Heart left ventricle (tissue), 16 donors: ENCODE data around the gene SLC24A4. TPM values are rescaled to one million over a fixed set of nuclear protein-coding genes. Genes with fewer than 3 reads are reported as not detected.

ENCODE experiments used
- ATAC-seq, 4 donors: fragments of 200-7000 bp; cut with Tn5 transposase; one replicate each; pipeline ENCODE4 v1.9.1; 2020 to 2022; ENCODE audit warnings: moderate library complexity in 4 of 4, mild to moderate bottlenecking in 3 of 4, moderate number of reproducible peaks in 1 of 4
- DNase-seq, 5 donors: peaks; one replicate each; pipeline ENCODE4 v3.0.0-alpha.2; 2020
- H3K27ac ChIP-seq, 12 donors: fragments of 200-600 bp; sonication (generic) in 4 of 12; one replicate each; pipeline versions ENCODE4 v1.5.0 to v1.8.0; 2016 to 2022; ENCODE audit warnings: mild to moderate bottlenecking in 2 of 12
- H3K27me3 ChIP-seq, 9 donors: fragments of 200-600 bp; sonication (generic) in 2 of 9; one replicate each; pipeline versions ENCODE4 v1.5.1 to v1.8.0; 2016 to 2022; ENCODE audit warnings: mild to moderate bottlenecking in 3 of 9
- H3K36me3 ChIP-seq, 9 donors: fragments of 200-600 bp; sonication (generic) in 2 of 9; one replicate each; pipeline versions ENCODE4 v1.5.0 to v1.8.0; 2018 to 2022; ENCODE audit warnings: mild to moderate bottlenecking in 2 of 9
- H3K4me1 ChIP-seq, 12 donors: fragments of 200-600 bp; sonication (generic) in 4 of 12; one replicate each; pipeline versions ENCODE4 v1.5.0 to v1.8.0; 2016 to 2022; ENCODE audit warnings: mild to moderate bottlenecking in 3 of 12
- H3K4me3 ChIP-seq, 12 donors: fragments of 200-600 bp; sonication (generic) in 4 of 12; one replicate each; pipeline versions ENCODE4 v1.5.0 to v1.8.0; 2017 to 2022; ENCODE audit warnings: mild to moderate bottlenecking in 9 of 12, moderate library complexity in 4 of 12
- H3K9me3 ChIP-seq, 12 donors: fragments of 200-600 bp; sonication (generic) in 4 of 12; one replicate each; pipeline versions ENCODE4 v1.5.0 to v1.8.0; 2016 to 2022; ENCODE audit warnings: mild to moderate bottlenecking in 1 of 12
- POLR2A ChIP-seq, 2 donors: fragments of 450-650 bp; IDR thresholded peaks; one replicate each; pipeline ENCODE4 v1.6.1; 2017; ENCODE audit warnings: antibody characterized with exemption in 2 of 2, mild to moderate bottlenecking in 2 of 2, moderate library complexity in 2 of 2
- WGBS, 4 donors: extraction: QIAGEN DNeasy Blood & Tissue Kit in 2 of 4; methylation state at CpG; one replicate each; pipeline versions ENCODE4 v1.1.5 to v1.1.7; 2013 to 2018; 5-methylcytosine and 5-hydroxymethylcytosine counted together
- intact Hi-C, 10 donors: fragments of 100-400 bp; cut with DNase I; formaldehyde crosslinking; loops; one replicate each; pipeline versions ENCODE4 v1.11.1 to v1.14.2; 2022
- polyA plus RNA-seq, 2 donors: library from polyadenylated mRNA; stranded (reverse); fragments of 200-250 nt; gene quantifications; one replicate each; pipeline ENCODE4 v1.2.3, GENCODE V29; 2013
- total RNA-seq, 9 donors: library from RNA; depleted of rRNA in 2 of 9; stranded (reverse); fragments of >200 nt in 2 of 9; fragmentation: NEBNext Ultra II Directional in 3 of 9; extraction: Animal tissue kit (Norgen Biotek cat#: 25700) in 3 of 9; gene quantifications; one replicate each; pipeline versions ENCODE4 v1.1.0 to v1.2.4, GENCODE V29; 2016 to 2023
- TF ChIP-seq, protein P1 (sequence below), 12 donors: fragments of 200-600 bp; sonication (generic) in 4 of 12; IDR thresholded peaks; one replicate each; pipeline versions ENCODE4 v1.5.0 to v1.8.0; 2018 to 2022; ENCODE audit warnings: antibody characterized with exemption in 12 of 12, mild to moderate bottlenecking in 5 of 12
- donor health status: ischemic (EF 13 %, LVEDD 7.1; RV severe dilation, severe dysfunction).
- donor health status: healthy with polysubstance abuse.
- donor health status: DM: no; HTN: yes; CAD: no.
- donor health status: DM: no; HTN: no; CAD: no.
- donor health status: ischemic (EF 25% LVEDD 6.9; RV normal size, moderate dysfunction).
- donor health status: ischemic (EF 25% LVEDD 5.7; RV mildly dilated, moderate dysfunction).
- donor health status: healthy.
- donor health status: DM: yes; HTN: yes; CAD: no.
- donor health status: ischemic (EF 35%, LVEDD 5.7; RV mildly dilated, moderate dysfunction).
- donor health status: nonischemic (EF 11% LVEDD 7.7; RV severe dilation, severe dysfunction).
- donor health status: DM: yes; HTN: yes; CAD: no.
- donor health status: PGD.
- donor health status: ischemic (EF 29% LVEDD 5.4; RV normal size, mild dysfunction).
- donor health status: nonischemic (EF 23%, LVEDD 6.1; RV moderate dilation, normal function).

Gene SLC24A4
- total and polyA plus RNA-seq, 11 donors, result 0.05 to 1.6 (median 0.23) TPM

DNA sequence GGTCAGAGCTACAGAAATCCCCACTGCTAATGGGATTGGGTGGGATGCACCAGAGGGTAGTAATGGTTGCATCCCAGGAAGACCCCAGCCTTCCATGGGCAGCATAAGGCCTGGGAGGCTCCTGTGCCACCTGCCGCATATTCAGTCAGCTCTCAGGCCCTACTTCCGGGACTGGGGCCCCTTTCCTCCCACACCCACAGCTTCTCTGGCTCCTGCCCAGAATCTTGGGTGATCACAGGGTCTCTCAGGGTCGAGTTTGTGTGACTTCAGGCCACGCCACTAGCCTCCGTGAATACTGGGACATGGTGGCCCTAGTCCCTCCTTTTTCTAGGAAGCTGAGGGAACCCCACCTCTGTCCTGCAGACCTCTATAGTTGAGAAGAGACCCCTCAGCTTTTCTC lies 123.8 kb downstream of the SLC24A4 start:
- H3K36me3 ChIP-seq, result no peaks in the 10 kb centered on the region
- no peak overlapping the region for H3K27ac ChIP-seq
- H3K4me3 ChIP-seq, result no peak overlapping the region
- H3K27me3 ChIP-seq, result no peaks in the 10 kb centered on the region
- H3K9me3 ChIP-seq, result peaks cover 0 to 12% (median 0%) of the 10 kb centered on the region in 12 donors
- ATAC-seq (no peak), DNase-seq (no peak)
- H3K4me1 ChIP-seq, result peaks cover 0 to 16% (median 7%) of the 10 kb centered on the region in 12 donors
- 63 to 78% (median 75%) methylated on average over 5 of the region's 5 CpGs for WGBS, 4 donors
- no peak for TF ChIP-seq POLR2A (IDR thresholded peaks at IDR 0.05)
- TF ChIP-seq, protein P1, sequence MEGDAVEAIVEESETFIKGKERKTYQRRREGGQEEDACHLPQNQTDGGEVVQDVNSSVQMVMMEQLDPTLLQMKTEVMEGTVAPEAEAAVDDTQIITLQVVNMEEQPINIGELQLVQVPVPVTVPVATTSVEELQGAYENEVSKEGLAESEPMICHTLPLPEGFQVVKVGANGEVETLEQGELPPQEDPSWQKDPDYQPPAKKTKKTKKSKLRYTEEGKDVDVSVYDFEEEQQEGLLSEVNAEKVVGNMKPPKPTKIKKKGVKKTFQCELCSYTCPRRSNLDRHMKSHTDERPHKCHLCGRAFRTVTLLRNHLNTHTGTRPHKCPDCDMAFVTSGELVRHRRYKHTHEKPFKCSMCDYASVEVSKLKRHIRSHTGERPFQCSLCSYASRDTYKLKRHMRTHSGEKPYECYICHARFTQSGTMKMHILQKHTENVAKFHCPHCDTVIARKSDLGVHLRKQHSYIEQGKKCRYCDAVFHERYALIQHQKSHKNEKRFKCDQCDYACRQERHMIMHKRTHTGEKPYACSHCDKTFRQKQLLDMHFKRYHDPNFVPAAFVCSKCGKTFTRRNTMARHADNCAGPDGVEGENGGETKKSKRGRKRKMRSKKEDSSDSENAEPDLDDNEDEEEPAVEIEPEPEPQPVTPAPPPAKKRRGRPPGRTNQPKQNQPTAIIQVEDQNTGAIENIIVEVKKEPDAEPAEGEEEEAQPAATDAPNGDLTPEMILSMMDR (IDR thresholded peaks at IDR 0.05), result no peak
- intact Hi-C loops, result no loop called here

DNA sequence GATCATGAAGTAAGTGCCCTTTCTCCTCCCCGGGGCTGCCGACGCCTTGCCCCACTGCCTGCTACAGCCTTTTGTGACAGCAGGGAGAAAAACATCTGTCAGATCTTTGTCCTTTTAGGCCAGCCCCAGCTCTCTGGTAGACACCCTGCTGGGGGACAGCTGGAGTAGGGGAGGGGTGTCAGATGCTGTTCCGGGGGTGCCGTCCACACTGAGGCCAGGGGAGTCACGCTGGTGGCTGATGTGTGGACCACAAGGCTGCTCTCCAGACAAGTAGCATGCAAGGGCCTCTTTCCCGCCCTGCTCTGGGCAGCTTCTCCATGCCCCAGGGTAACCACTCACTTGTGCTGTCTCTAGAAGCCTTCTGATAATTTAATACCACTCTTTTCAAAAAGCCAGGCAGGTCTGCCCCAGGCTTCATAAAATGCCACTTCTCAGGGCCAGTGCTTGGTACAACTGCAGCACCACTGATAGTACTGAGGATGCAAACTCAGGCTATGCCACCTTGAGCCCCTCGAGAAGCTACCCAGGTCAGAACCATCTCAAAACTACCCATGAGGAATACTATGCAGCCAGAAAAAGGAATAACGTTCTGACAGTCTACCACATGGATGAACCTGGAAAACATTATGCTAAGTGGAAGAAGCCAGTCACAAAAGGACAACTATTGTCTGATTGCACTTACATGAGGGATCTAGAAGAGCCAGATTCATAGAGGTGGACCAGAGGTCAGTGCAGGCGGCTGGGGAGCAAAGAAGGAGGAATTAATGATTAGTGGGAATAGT lies 124.6 kb downstream of the SLC24A4 start:
- Histone ChIP-seq H3K27ac (no peak overlapping the region), H3K36me3 (no peaks in the 10 kb centered on the region), H3K4me1 (peaks cover 0 to 18% (median 8%) of the 10 kb centered on the region in 12 donors), H3K9me3 (peaks cover 0 to 12% (median 0%) of the 10 kb centered on the region in 12 donors), H3K27me3 (no peaks in the 10 kb centered on the region), H3K4me3 (no peak overlapping the region)
- WGBS, 4 donors, result 82 to 92% (median 87%) methylated on average over 10 of the region's 10 CpGs
- TF ChIP-seq, protein P1 (IDR thresholded peaks at IDR 0.05), result no peak
- no peak for TF ChIP-seq POLR2A (IDR thresholded peaks at IDR 0.05)
- DNase-seq, result no peak
- intact Hi-C loops, result no loop called here
- ATAC-seq, result no peak

DNA sequence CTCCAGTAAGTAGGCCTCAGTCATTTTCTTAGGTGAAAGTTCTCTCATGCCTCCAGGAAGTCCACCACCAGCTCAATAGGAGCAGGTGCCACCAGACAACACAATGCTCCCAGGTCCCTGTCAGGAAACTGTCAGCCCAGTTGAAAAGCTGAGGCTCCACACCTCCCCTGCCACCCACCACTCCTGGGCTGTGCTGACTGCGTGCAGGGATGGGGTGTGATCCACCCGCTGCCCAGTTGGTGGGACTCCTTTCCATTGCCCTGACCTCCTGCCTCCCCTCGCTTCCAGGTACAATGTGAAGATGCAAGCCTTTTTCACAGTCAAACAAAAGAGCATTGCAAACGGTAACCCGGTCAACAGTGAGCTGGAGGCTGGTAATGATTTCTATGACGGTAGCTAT lies 125.8 kb downstream of the SLC24A4 start:
- 90 to 94% (median 92%) methylated on average over 6 of the region's 6 CpGs for WGBS, 4 donors
- Histone ChIP-seq H3K4me1 (peaks cover 0 to 18% (median 8%) of the 10 kb centered on the region in 12 donors), H3K27ac (no peak overlapping the region), H3K4me3 (no peak overlapping the region), H3K36me3 (no peaks in the 10 kb centered on the region), H3K27me3 (no peaks in the 10 kb centered on the region), H3K9me3 (peaks cover 0 to 12% (median 0%) of the 10 kb centered on the region in 12 donors)
- ATAC-seq (no peak), DNase-seq (no peak)
- TF ChIP-seq POLR2A (IDR thresholded peaks at IDR 0.05), result no peak
- TF ChIP-seq, protein P1 (IDR thresholded peaks at IDR 0.05), result no peak
- intact Hi-C loops, result no loop called here

DNA sequence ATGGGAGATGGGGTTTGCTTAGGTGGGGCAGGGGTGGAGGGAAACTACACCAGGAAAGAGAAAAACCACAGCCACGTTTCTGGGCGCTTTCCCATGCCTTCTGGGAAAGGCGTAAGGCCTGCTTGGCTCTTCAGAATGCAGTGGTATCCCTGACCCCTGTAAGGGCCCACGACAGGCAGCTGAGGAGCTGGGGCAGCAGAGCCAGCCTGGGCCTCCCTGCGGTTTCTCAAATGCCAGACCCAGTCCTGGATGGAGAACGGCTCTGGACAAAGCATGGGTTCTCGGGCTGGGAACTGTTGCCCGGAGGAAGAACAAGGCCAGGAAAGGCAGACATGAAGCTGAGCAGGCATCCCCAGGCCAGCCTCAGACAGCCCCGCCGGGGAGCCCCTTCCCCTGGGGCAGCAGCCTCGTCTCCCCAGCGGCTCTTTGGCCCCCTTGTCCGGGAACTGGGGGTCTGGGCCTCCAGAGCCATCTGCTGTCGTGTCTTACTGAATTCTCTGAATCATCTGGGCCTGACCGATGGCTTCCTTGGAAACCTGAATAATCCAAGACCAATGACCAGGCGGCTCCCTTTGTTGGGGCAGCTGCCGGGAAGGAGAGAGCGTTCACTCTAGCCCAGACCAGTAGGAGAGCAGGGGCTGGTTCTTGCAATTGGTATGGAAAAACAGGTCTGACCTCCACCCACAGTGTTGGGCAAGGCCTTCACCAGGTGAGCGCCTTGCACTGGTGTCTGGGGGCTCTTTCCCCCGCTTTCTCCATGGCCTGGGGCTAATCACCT lies 126.6 kb downstream of the SLC24A4 start:
- Histone ChIP-seq H3K9me3 (peaks cover 0 to 12% (median 0%) of the 10 kb centered on the region in 12 donors), H3K4me3 (no peak overlapping the region), H3K27ac (no peak overlapping the region), H3K36me3 (no peaks in the 10 kb centered on the region), H3K27me3 (no peaks in the 10 kb centered on the region), H3K4me1 (peaks cover 0 to 18% (median 8%) of the 10 kb centered on the region in 12 donors)
- WGBS, 4 donors, result 86 to 91% (median 88%) methylated on average over 9 to 20 of the region's 20 CpGs
- TF ChIP-seq, protein P1 (IDR thresholded peaks at IDR 0.05), result no peak
- TF ChIP-seq POLR2A (IDR thresholded peaks at IDR 0.05), result no peak
- DNase-seq (no peak), ATAC-seq (no peak)
- intact Hi-C loops, result loop anchor here in 8 of 10 donors (5.0 to 10.0 kb wide), 7 partner anchors 95 to 325 kb away; partner anchors contain the start of genes CPSF2 (in 3 of the 8) and NDUFB1 (in 3 of the 8)
